GM18861 (cell line): ENCODE results near the gene COQ4.
"Not testable (repeated sequence)": the region's sequence is repeated elsewhere in the genome, so short reads cannot be mapped to it uniquely, and the experiment has no call there.

ENCODE experiments used
- ATAC-seq: cut with Tn5 transposase; IDR thresholded peaks from one replicate; pipeline ENCODE4 v1.9.1; 2021; ENCODE audit not compliant: unreplicated experiment

COQ4 gene

DNA sequence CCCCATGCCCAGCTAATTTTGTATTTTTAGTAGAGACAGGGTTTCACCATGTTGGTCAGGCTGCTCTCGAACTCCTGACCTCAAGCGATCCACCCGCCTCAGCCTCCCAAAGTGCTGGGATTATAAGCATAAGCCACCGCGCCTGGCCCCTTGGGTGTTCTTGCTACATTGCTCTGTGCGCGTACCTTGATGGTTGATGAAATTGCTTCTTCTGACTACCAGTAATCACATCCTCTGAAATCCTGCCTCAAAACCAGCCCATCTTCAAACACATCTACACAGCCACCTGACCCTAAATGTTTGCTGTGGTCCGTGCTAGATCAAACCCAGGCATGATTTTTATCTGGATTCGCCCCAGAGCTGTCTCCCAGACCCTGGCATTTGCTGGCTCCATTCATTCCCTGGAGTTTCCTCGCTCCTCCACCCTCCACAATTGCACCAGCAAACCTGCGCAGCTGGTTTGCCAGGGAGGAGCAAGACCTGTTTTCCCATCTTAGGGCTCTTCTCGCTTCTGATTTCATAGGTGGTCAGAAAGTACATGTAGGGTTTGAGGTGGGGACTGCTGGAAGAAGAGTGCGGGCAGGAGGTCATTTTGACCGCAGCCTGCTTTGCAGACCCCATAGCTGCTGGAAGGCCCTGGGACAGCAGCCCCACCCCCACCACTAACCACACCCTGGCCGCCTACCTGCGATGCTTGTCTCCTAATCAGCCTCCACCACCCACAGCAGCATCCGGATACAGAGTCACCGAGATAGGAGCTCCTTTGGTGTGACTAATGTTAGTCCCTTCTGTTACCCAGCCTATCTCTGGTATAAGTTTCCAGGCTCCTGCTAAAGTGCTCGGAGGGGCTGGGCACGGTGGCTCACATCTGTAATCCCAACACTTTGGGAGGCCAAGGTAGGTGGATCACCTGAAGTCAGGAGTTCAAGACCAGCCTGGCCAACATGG lies 23.8 kb upstream of the COQ4 start:
- no peak for ATAC-seq

GRCh38 chr9:128304136-128304970 lies 18.3 kb upstream of the COQ4 start:
- ATAC-seq = no peak

- ATAC-seq = no peak
Observed at GRCh38 chr9:128304971-128305288, 17.7 kb upstream of the COQ4 start.

GRCh38 chr9:128309551-128309950 lies 13.1 kb upstream of the COQ4 start:
- no peak for ATAC-seq

DNA sequence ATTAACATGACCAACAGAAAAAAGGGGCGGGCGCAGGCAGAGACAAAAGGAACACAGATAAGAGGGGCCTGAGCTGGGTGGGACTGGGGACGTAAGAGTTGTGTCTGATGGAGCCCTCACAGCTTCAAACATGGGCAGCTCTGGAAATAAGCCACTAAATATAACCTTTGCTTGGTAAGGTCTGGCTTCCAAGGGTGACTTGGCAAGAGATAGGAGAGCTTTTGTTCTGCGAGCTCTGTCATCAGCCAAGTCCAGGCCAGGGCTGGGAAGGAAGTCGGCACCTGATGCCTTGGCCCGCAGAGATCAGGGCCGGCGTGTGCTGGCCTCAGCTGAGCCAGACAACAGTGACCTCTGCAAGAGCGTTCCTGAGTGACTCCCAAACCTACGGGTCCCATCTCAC lies 12.2 kb upstream of the COQ4 start:
- ATAC-seq = no peak

DNA sequence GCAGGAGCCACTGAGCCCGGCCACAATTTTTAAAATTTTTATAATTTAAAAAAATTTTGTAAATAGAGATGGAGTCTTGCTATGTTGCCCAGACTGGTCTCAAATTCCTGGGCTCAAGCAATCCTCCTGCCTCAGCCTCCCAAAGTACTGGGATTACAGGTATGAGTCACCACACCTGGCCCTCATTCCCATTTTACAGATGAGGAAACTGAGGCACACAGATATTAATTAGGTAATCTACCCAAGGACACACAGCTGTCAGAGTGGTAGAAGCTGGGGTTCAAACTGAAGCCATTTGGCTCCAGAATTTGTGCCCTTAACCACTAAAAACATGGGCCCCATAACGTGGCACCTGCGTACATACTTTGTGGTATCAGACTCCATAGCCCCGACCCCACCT lies 7.9 kb upstream of the COQ4 start:
- no peak for ATAC-seq

DNA sequence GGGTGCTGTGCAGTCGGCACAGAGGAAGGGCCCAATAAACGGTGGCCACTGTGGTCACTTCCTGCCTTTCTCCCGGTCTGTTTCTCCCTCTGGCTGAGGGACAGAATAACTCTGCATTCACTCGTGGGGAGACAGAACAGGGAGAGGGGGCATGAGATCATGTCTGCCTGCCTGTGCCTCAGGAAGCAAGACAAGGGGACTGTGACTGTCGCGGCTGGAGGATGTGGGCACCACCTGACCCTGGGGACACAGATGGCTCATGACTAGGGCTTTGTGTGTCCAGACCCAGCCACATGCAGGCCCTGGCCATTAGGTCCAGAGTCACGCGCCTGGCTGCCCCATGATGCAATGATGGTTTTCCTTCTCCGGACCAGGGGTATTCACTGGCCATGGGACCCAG lies 6.2 kb upstream of the COQ4 start:
- ATAC-seq = no peak

DNA sequence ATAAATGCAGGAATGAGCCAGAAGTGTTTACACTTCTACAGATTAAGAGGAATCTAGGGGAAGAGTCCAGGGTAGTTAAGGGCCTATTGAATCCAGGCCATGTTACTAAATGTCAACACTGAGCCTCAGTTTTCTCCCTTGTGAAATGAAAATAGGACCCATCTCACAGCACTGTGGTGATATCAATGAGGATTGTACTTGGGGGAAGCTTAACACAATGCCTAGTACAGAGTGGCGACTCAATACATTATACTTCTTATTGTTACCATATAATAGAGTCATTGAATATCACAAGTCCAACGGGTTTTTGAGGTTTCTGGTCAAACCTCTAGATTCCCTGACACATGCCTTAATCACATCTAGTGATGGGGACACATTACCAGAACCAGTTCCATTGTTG lies 5.0 kb upstream of the COQ4 start:
- ATAC-seq = no peak

DNA sequence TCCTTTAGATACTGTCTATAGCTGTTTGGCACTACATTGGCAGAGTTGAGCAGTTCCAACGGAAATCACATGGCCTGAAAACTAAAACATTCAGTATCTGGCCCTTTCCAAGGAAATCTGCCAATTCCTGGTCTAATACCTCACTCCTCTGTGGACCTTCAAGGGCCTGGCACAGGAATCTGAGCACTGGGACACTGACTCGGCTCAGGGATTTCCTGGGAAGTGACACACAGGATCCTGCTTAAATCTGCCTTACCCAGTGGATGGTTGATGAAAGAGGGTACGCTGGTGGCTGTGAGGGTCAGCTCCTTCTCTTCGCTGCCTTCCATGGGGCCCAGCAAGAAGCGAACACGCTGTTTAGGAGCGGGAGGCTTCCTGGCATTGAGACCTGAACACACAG lies 1.3 kb upstream of the COQ4 start:
- ATAC-seq = no peak

DNA sequence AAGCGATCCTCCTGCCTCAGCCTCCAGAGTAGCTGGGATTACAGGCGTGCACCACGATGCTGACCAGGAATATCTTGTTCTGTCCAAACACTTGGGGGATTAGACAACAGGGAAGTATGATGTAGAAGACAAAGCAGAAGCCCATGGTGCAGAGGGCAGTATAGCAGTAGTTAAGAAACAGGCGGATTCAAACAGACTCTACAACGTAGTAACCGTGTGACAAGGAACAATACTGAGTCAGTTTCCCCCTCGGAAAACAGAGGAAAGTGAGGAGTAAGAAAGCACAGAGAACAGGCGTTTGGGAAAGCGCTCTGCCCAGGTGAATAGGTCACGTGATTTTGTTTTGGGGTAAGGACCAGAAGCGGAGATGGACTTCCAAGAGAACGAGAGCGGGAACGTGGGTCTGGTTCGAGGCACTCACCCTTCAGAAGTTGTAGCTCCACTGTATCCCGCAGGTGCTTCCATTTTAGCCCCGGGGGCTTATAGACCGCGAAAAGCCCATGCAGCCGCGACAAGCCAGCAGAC lies 698 bp upstream of the COQ4 start:
- ATAC-seq = peak; percentile 5

GRCh38 chr9:128323212-128323730 lies 632 bp downstream of the COQ4 start:
- ATAC-seq = no peak

DNA sequence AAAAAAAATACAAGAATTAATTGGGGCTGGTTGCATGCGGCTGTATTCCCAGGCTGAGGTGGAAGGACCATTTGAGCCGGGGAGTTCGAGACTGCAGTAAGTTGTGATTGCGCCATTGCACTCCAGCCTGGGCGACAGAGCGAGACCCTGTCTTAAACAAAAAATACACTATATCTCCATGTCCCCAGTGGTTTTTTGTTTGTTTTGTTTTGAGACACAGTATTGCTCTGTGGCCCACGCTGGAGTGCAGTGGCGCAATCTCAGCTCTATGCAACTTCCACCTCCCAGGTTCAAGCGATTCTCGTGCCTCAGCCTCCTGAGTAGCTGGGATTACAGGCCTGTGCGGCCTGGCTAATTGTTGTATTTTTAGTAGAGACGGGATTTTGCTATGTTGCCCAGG lies 1.2 kb downstream of the COQ4 start:
- ATAC-seq = no peak

- no peak for ATAC-seq
Observed at GRCh38 chr9:128324401-128324800, 1.8 kb downstream of the COQ4 start.

- no peak for ATAC-seq
Observed at GRCh38 chr9:128325629-128326028, 3.0 kb downstream of the COQ4 start.

- no peak for ATAC-seq
Observed at GRCh38 chr9:128333451-128333869, 10.8 kb downstream of the COQ4 start.

GRCh38 chr9:128335161-128335560 lies 12.5 kb downstream of the COQ4 start:
- no peak for ATAC-seq

DNA sequence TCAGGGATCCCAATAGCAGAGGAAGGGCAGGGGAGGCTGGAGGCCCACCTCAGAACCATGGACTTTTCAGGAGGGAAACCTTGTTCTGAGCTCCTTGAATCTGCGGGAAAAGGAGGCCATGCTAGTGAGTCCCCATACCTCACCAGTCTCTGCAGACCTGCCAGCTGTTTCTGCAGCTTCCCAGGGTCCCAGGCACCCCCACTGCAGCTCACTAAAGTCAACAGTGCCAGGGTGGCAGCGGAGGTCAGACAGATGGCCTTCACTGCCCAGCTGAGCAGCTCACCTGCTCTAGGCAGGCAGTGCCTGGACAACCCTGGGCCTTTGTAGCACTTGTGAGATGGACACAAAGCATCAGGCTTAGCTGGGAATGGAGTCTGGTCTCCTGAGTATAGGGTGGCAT lies 13.3 kb downstream of the COQ4 start:
- no peak for ATAC-seq

DNA sequence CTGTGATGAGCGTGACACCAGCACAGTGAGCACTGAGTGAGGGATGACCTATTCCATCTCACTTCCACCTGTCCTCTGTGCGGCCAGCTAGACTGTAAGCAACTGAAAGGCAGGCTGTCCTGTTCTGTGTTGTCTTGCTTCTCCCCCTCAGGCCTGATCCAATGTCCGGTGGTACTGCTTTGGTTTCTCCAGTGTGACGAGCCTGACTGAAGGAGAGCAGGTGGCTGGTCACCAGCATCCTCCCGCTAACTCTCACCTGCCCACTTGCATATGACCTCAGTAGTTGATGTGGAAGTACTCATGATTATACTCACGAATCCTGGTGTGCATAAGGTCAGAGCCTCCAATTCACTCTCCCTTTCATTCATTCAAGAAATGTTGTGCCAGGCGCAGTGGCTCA lies 15.3 kb downstream of the COQ4 start:
- ATAC-seq = no peak

DNA sequence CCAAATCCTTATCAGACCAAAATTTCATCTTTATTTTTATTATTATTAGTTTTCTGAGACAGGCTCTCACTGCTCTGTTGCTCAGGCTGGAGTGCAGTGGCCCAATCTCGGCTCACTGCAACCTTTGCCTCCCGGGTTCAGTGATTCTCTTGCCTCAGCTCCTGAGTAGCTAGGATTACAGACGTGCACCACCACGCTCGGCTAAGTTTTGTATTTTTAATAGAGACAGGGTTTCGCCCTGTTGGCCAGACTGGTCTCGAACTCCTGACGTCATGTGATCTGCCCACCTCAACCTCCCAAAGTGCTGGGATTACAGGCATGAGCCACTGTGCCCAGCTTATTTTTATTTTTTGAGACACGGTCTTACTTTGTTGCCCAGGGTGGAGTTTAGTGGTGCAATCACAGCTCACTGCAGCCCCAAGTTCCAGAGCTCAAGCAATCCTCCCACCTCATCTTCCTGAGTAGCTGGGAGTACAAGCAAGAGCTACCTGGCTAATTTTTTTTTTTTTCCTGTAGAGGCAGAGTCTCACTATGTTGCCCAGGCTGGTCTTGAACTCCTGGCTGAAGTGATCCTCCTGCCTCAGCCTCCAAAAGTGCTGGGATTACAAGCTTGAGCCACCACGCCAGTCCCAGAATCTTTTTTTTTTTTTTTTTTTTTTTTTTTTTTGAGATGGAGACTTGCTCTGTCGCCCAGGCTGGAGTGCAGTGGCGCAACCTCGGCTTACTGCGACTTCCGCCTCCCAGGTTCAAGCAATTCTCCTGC lies 16.4 kb downstream of the COQ4 start:
- ATAC-seq = not testable (repeated sequence)

- ATAC-seq = peak; percentile 56
Observed at GRCh38 chr9:128339761-128340690, 17.4 kb downstream of the COQ4 start, which contains the start of gene SLC27A4. Gene SLC27A4, plus strand, starts transcription at chr9:128340527. Its CDS starts 2,606 bp downstream, at chr9:128343133.
